HG03108 (cell line): ENCODE data around the gene GMPR2.

Experiments used
- ATAC-seq: cut with Tn5 transposase; IDR thresholded peaks from one replicate; pipeline ENCODE4 v1.9.1; 2021; ENCODE audit warnings: moderate library complexity; ENCODE audit not compliant: unreplicated experiment

GMPR2 gene

DNA sequence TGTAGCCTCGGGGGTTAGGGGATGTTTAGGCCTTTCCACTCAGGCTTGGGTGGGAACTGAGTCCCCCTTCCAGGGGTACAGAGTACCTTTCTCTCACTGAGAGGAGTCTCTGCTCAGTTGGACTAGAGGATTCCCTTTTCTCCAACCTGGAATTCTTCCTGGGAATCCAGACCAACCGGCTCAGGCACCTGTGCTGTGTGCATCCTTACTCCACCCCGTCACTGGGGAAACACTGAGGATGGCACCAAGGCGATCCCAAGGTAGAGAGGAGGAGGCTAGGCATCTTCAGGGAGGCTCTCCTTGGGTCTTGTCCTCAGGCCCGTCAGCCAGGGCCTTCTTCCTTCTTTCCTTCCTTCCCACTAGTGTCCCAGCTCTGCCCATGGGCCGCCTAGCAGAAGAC lies 31.1 kb downstream of the GMPR2 start:
- ATAC-seq = no peak

DNA sequence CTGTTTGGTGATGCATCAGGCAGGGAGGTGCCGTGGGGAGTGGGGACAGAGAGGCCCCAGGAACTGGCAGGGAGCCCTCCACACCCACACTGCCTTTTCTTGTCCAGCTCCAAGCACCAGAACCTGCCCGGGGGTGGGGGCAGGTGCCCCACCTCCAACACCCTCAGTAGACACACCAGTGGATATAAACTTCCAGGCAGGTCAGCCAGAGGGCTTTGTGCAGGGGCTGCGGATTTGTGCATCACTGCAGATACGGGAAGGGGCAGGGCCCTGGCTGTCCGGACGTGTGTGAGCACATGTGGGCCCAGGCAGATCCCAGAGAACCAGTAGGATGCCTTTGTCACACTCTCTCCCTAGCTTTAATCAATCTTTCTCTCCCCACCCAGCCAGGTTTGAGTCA lies 31.6 kb downstream of the GMPR2 start:
- ATAC-seq = no peak

DNA sequence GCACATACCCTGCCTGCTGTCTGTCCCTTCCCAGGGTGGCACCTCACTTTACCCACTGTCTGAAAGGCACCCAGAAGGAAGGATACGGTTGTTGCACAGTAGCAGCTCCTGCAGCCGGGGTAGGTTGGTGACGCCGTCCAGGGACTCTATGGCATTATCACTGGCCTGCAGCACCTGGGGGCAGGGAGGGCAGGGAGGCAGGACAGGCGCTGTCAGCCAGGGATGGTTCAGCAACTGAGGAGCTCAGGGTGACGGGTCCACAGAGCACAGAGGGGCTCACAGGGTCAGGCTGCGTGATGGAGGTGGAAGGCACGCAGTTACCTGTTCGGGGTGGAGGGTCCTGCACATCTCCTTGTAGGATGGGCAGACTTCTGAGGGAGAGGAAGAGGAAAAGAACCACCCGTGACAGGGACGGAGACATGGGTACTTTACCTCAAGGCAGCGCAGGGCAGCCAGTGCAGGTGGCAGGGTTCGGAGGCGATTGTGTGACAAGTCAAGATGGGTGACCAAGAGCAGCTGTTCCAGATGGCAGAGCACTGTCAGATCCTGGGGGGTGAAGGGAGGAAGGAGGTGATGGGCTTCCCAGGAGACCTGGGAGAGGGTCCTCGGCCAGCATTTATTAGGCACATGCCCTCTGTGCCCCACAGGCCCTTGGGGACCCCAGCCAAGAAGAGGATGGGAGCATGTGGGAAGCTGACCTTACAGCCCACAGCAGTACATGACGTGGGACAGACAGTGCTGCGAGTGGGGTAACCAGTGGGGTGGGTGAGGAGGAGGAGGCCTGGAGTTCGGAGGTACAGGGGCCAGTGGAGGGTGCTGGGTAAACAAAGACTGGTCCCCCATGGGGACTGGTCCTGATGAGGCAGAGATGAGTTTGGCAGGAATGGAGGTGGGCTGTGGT lies 33.9 kb downstream of the GMPR2 start:
- no peak for ATAC-seq

DNA sequence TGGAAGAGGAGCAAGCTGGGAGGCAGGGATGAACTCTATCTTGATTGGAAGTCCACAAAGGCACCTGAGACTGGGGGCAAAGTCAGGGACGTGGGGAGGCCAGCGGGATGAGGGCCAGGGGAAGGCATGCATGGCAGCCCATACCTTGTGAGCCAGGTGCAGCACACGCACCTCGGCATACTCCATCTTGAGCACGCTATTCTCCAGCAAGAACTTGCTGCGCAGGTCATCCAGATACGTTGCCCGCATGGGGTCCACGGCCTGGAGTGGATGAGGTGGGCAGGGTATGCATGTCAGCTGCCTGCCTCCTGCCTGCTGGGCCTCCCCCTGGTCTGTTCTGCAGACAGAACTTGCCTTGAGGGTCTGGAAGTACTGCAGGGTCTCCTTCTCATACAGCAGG lies 34.8 kb downstream of the GMPR2 start:
- no peak for ATAC-seq

DNA sequence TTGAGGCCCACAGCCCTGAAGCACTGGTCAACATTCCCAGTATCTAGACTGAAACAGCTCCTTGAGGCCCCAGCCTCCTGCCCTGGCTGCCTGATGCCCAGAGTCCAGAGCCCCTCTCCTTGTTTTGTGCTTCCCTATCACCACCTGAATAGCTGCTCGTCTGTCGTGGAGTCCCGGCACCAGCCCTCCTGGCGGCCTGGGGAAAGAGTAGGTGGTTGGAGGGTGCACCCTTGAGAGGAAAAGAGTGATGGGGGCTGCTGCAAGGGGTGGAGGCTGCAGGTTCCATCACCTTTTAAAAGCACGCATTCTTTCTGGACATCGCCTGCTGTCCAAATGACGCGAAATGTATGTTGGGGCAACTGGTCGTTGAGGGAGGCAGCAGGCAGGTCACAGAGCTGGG lies 35.5 kb downstream of the GMPR2 start:
- no peak for ATAC-seq

DNA sequence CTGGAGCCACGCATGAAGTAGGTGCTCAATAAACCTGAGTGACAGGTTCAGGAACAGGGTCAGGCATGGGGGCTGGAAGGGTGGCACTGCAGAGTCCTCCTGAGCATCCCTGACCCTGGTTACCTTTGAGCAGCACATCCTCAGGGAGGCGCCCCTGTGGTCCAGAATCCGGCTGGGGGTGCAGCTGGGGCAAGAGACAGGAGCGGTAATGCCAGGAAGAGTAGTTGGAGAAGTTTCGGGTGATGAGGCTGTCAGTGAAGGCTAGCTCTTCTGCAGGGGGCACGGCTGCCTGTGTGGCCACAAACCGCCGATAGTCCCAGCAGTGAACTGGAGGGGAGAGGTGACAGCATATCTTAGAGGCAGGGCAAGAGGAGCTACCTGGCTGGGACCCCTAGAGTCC lies 36.6 kb downstream of the GMPR2 start:
- no peak for ATAC-seq

DNA sequence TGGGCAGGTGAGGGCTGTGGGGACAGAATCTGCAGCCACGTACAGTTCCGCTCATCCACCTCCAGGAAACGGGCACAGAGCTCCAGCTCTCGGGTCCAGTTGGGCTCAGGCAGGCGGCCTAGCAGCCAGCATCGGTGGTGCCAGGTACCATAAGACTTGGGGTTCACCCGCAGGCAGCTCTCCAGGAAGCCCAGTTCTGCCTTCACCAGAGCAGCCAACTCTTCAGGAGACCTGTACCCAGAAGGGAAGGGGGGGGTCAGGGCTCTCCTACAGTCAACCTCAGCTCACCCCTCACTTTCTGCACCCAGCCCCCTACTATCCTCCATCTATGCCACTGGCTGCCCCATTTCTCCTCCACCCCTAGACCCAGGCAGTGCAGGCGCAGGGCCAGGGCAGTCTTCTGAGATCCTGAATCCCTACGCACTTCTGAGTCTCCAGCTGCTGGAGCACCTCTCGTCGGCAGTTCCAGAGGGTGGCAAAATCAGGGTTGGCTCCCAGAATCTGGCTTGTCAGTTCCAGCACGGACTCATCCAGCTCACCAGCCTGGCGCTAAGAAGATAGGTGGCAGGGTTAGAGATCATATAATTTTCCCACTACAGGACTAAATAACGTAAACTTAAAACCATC lies 37.3 kb downstream of the GMPR2 start:
- ATAC-seq = no peak

DNA sequence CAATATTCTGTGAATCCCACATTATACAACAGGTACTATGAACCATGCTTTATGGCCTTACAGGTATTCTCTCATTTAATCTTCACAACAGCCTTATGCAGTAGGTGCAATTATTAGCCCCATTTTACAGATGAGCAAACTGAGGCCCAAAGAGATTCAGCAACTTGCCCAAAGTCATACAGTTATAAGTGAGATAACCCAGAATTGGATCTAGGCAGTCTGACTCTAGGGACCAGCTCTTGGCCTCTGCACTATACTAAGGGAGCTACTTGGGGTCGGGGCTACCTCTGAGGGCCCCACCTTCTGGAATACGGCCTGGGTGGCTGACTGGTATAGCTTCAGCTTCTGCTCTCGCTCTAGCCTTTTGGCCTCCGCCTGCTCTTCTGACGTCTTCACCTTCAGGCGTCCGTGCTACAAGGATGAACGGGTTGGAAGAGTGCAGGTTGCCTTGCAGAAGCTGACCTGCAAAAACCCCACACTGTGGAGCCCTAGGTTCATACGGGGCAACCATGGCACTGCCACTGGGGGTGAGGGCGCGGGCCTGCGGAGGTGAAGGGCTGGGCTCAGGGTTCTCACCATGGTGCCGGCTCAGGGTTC lies 37.9 kb downstream of the GMPR2 start:
- no peak for ATAC-seq

DNA sequence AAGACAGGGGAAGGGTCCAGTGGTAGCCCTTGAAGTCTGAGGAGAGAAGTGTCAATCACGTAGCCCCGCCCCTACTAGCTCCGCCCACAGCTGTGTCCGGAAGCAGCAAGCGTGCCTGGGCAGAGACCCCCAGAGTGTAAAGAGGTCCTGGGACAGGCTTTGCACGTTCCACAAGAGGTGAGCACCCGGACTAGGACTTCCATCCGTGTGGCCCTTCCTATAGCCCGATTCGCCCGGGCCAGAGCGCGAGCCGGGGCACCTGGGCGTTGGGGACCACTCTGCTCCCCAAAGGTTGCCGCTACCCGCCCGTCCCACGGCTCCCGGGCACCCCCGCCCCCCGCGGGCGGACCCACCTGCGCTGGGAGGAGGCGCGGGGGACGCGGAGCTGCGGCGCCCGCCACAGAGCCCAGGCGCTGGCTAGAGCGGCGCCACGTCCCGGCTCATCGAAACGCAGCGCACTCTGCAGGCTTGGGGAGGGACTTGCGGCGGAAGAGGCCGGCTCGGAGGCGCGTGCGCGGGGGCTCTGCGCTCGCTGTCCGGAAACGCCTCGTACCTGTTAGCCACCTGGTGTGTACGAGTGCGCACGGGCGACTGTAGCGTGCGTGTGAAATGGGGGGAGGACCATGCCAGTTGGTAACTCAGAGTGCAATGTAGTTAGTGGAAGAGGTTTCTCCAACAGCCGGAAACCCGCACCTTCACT lies 38.6 kb downstream of the GMPR2 start, which contains the start of gene RABGGTA:
Gene RABGGTA, minus strand, starts transcription at position 464 of the 700 bp plus-strand sequence. CDS start 482 bp downstream, outside the sequence.
- ATAC-seq = peak; percentile 83

DNA sequence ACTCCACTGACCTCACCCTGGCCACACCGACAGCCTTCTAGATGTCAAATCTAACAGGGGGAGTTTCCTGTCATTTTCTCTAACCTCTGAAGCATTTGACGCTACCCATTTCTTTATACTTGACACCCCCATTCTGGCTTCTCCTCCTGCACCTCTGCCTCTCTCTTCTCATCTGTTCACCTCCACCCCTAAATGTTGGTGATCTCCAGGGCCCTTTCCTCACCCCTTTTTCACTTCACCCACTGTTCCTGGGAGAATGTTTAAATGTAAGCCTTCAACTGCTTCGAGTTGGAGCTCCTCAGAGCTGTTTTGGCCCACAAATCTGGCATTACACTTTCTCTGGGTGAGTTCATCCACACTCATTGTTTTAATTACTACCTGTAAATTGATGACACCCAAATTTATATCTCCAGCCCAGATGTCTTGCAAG lies 39.1 kb downstream of the GMPR2 start:
- ATAC-seq = no peak

DNA sequence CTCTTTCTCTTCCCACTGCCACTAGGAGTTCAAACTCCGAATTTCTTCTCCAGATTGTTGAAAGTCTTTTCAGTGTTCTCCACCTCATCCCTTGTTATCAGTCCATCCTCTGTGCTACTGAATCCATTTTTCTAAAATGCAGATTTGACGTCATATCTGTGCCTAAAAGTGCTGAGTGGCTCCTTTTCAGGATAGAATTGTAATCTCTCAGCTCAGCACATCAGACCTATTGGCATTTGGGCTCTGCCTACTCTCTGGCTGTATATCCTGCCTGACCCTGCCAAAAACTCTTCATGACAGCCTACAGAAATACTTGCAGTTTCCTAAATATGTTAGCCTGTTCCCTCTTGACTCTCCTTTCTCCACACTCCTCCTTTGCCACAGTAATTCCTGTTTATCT lies 39.7 kb downstream of the GMPR2 start:
- ATAC-seq = no peak

DNA sequence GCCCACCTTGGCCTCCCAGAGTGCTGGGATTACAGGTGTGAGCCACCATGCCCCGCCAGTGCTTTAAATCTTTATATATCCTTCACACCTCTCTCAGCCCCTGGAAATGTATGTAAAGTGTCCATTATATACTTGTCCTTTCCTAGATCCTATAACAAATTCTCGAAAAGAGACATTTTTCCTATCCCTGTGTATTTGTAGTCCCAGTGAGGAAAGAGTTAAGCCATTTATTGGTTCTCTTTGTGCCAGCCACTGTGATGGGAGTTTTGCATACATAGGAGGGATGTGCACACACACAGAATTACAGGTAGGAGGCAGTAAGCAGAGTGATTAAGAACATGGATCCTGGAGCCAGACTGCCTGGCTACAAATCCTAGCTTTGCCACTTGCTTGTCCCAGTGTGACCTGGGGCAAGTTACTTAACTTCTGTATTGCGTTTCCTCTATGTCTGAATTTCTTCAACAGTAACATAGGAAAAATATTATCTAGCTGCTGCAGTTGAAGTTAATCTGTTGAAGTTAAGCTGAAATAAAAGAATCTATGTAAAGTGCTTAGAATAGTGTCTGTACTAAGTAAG lies 40.8 kb downstream of the GMPR2 start:
- no peak for ATAC-seq

DNA sequence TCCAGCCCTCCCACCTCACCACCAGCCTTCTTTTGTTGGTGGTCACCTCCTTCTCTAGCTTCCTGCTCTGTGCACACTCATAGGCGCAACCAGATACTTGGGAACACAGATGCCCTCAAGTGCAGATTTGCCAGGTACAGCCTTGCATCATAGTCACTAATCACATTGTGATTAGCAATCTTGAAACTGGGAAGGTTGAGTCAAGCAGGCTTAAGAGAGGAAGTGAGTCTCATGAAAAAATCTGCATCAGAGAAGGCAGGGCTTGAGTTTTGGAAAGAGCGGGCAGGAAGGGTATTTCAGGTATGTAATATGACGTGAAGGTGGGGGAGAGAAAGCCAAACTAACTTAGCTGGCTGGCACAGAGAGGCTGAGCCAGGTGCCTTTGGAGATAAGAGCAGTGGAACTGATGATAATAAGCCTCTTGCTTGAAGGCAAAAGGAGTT lies 41.4 kb downstream of the GMPR2 start:
- ATAC-seq = peak; percentile 45

DNA sequence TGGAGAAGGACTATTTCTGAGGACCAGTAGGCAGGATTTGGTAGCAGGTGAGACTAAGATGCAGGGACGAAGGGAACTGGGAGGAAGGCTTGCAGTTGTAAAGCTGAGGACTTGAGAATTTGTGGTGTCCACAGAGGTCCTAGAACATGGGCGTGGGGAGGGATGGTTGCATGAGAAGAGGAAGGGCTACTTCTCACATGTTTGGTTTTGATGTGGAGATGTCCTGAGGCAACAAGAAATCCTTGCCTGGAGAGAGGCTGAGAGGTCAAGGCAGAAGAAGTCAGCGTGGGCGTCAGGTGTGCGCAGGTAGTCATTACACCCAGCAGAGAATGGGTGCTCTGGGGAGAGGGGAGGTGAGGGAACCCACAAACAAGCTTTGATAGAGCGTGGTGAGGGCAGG lies 44.3 kb downstream of the GMPR2 start:
- no peak for ATAC-seq

DNA sequence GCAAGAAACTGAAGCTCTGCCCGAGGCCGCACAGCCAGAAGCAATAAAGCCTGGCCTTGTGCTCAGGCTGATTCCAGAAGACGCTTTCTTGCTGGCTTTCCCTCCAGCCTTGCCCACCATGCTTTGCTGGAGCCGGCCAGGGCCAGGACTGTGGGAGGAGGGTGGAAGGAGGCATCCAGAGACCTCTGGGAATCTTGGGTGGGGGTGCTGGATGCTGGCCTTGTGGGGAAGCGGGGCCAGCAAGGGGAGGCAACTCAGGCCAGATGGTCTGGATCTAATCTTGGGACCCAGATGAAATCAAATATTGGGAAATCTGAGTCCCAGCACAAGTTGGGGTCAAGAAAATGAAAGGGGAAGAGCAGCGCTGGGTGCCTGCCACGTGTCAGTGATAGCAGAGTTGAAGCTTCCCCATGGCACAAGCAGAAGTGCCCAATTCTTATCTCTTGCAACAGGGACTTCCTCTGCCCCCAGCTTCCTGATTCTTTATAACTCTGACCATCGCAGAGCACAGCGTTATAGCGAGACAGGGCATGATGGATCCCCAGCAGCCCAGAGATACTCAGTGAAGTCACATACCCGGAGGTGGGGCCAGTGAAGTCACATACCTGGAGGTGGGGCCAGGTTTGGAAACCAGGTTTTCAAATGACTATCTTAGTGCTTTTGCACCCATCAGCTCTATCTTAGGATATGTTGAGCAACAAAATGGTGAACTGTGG lies 45.0 kb downstream of the GMPR2 start:
- ATAC-seq = no peak

DNA sequence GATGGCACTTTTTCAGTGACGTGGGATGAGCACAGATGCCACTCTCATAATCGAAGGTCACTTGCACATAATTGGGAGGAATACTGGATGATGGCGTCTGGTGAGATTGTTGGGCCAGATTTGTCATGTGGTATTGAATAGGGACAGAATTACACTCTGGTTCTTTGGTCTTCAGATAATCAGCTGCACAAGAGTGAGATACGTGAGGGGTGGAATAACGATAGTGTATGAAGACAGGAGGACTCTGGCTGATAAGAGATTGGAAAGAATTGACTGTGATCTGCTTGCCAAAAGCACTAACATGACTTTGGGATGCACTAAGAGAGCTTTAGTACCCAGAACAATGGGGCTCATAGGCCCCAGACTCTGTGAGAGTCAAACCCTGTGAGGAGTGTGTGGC lies 45.7 kb downstream of the GMPR2 start:
- no peak for ATAC-seq

DNA sequence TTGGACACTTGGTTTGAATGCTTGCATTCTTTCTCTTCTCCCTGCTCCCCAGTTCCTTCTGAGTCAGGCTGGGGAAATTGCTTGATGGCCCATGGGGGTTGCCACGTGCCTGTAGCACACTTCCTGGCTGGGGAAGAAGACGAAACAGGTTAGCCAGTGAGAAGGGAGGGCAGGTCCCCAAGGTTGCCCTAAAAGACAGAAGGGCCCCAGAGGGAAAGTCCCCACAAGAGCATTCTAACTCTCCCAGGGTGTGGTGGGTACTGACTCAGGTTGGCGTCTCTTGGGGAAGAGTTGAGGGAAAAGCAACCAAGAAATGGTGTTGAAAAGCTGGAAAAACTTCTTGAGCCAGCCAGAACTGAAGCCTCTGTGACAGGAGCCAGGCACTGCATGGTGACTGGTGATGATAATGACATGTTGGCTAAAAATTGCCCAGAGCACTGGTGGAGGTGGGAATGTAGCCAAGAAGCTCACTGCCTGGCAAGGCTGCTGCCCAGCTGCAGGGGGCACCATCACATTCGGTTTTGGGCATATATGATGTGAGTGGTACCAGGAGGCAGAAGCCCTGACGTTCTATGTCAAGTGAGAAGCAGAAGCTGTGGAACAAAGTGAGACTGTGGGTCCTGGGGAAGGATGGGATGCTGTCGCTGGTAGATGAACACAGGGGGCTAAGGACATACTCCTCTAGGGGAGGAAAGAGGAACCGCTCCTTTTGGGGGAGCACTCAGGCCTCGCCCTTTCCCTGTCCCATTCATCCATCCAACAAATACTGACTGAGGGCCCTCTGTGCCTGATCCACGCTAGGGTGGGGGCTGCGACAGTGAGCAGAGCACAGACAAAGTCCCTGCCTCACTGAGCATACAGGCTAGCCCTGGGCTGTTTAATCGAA lies 46.8 kb downstream of the GMPR2 start:
- peak; percentile 73 for ATAC-seq

DNA sequence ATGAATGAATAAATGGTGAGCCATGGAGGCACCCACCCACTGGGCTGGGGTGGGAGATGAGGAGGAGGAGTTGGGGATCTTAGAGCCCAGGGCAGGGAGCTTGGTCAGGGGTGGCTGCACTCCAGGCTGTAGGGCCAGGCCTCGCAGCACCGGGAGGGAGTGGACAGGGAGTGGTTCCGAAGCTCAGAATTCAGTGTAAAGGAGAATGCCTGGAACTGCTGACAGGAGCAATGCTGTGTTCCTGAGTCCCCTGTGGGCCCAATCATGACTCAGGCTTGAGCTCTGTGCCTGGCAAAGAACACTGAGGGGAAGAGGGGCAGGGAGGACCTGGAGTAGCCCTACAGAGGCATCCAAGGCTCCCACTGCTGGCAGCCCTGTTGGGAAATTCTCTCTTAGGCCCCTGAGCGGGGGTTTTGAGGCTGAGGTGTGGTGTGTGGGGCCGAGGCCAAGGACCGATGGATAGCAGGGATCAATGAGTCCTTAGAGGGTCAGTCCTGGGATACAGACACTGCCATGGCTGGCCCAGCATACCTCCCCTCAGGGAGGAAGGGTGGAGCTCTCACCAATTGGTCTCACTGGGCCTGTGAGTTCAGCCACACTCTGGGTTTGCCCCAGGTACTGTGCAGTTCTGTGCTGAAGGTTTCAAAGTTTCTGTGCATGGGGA lies 48.2 kb downstream of the GMPR2 start:
- ATAC-seq = no peak

DNA sequence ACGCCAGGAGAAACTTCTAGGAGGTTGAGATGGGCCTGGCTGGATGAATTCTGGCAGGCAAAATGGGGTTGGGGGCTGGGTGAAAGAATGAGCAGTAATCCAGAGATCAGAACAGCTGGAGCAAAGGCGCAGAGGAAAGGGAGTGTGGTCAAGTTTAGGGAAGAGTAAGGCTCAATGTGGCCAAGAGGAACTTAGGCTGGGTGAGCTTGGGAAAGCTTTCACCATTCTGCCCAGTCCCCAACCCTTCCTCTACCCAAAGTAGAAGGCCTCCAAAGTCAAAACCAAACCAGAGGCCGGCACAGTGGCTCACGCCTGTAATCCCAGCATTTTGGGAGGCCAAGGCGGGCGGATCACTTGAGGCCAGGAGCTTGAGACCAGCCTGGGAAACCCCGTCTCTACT lies 48.9 kb downstream of the GMPR2 start:
- ATAC-seq = no peak
